ENCODE results near the gene GPR137C. TPM values are rescaled to one million over a fixed set of nuclear protein-coding genes. Genes with fewer than 3 reads are reported as not detected.

Gene GPR137C
- total RNA-seq, 1 experiment from 2014 or later: 4.3 TPM

DNA sequence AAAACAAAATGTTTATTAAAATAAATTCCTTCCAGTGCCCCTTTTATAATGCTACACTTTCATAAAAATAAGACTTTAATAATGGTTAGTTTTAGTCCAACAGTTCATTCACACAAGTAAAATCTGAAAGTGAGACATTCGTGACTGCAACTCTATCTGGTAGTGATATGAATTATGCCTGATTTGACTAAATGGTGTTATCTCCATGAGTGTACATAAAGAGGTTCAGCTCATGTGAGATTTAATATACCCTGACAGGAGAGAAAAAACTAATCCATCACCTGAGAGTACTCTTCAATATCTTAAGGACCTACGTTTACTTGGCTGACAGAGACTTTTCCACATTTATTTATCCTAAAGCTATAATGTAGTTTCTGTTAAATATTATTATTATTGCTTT, 108.7 kb downstream of the GPR137C start:
- H3K14ac ChIP-seq (ENCODE audit: insufficient read depth, low read length): no peak overlapping the region
- no peak overlapping the region for H3T11ph ChIP-seq (ENCODE audit: low read length)
- H3K18ac ChIP-seq (ENCODE audit: insufficient read length, low read depth, low read length): no peak overlapping the region
- H3K9me3 ChIP-seq (ENCODE audit: control insufficient read depth, low read depth, low read length): no peaks in the 10 kb centered on the region
- no peak overlapping the region for H2BK15ac ChIP-seq (ENCODE audit: low read depth, low read length)
- no peak overlapping the region for H2BK20ac ChIP-seq (ENCODE audit: low read depth, low read length, poor library complexity, severe bottlenecking)
- no peak overlapping the region for H2AFZ ChIP-seq (ENCODE audit: low read length)
- no peak overlapping the region for H3K4me2 ChIP-seq (ENCODE audit: insufficient read depth, insufficient read length, low read length)
- H3K27me3 Mint-ChIP-seq (ENCODE audit: low read depth): no peaks in the 10 kb centered on the region
- H2BK5ac ChIP-seq (ENCODE audit: insufficient read length, low read length): no peak overlapping the region
- H3K79me2 ChIP-seq (ENCODE audit: insufficient read depth, low read length): no peaks in the 10 kb centered on the region
- no peak for DNase-seq
- peaks cover 9 to 14% of the 10 kb centered on the region in 2 experiments for H3K4me1 Mint-ChIP-seq
- H2BK120ac ChIP-seq (ENCODE audit: low read depth, low read length, poor library complexity, severe bottlenecking): no peak overlapping the region
- H3K4me3 Mint-ChIP-seq: no peak overlapping the region
- H3K4ac ChIP-seq (ENCODE audit: low read depth, low read length): no peak overlapping the region
- no peak overlapping the region for H4K91ac ChIP-seq (ENCODE audit: insufficient read length, low read depth, low read length)
- H3K36me3 Mint-ChIP-seq (ENCODE audit: insufficient read depth in 1 of 3, low read depth in 3 of 3): peaks cover 10 to 19% (median 15%) of the 10 kb centered on the region in 3 experiments
- H3K27ac ChIP-seq (ENCODE audit: insufficient read length, low read depth, low read length): no peak overlapping the region
- H4K8ac ChIP-seq (replicated peaks; ENCODE audit: insufficient read length, low read depth, low read length): no peak overlapping the region
- no peaks in the 10 kb centered on the region for H4K20me1 ChIP-seq (ENCODE audit: control insufficient read depth, insufficient read depth, insufficient read length)
- H3K23me2 ChIP-seq (ENCODE audit: insufficient read length, low read depth, low read length, poor library complexity, severe bottlenecking): no peaks in the 10 kb centered on the region
- no peaks in the 10 kb centered on the region for H3K4me1 ChIP-seq (ENCODE audit: insufficient read depth, low read length)
- H3K9me3 Mint-ChIP-seq: no peaks in the 10 kb centered on the region
- no peak overlapping the region for H3K23ac ChIP-seq (ENCODE audit: insufficient read length, low read depth, low read length)
- H2BK12ac ChIP-seq (ENCODE audit: insufficient read length, low read depth, low read length): no peak overlapping the region
- H3K9ac ChIP-seq (ENCODE audit: extremely low read depth, insufficient read length, low read length): no peak overlapping the region
- no peaks in the 10 kb centered on the region for H3K27me3 ChIP-seq (ENCODE audit: insufficient read depth, low read length)
- no peak overlapping the region for H2AK5ac ChIP-seq (ENCODE audit: insufficient read length, low read length)
- TF ChIP-seq, protein P1, sequence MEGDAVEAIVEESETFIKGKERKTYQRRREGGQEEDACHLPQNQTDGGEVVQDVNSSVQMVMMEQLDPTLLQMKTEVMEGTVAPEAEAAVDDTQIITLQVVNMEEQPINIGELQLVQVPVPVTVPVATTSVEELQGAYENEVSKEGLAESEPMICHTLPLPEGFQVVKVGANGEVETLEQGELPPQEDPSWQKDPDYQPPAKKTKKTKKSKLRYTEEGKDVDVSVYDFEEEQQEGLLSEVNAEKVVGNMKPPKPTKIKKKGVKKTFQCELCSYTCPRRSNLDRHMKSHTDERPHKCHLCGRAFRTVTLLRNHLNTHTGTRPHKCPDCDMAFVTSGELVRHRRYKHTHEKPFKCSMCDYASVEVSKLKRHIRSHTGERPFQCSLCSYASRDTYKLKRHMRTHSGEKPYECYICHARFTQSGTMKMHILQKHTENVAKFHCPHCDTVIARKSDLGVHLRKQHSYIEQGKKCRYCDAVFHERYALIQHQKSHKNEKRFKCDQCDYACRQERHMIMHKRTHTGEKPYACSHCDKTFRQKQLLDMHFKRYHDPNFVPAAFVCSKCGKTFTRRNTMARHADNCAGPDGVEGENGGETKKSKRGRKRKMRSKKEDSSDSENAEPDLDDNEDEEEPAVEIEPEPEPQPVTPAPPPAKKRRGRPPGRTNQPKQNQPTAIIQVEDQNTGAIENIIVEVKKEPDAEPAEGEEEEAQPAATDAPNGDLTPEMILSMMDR (conservative IDR thresholded peaks at IDR 0.05): no peak
- no peak overlapping the region for H3K27ac Mint-ChIP-seq
- H3K56ac ChIP-seq (ENCODE audit: insufficient read length, low read depth, low read length): no peak overlapping the region
- no peak overlapping the region for H4K5ac ChIP-seq (ENCODE audit: insufficient read length, low read depth, low read length)
- no CpG with 5 or more reads among the region's 2 CpGs for WGBS (ENCODE audit: extremely low coverage, insufficient read length, low lambda C conversion rate)
- no peaks in the 10 kb centered on the region for H3K79me1 ChIP-seq (ENCODE audit: insufficient read depth, low read depth, low read length, poor library complexity, severe bottlenecking)

Measured in H9 (cell line).